Transverse colon (tissue), 4 donors: ENCODE measurements around the gene ZNF608.

Experiments used
- CTCF ChIP-seq, 5 experiments: fragments of 200-600 bp in 3 of 5; fragments of 450-650 bp in 2 of 5; sonication (generic) in 3 of 5; IDR thresholded peaks; 1 replicate in 2 of 5; 2 replicates in 3 of 5; pipeline ENCODE4 v1.5.1; 2016 to 2017; ENCODE audit warnings: antibody characterized with exemption in 5 of 5, inconsistent platforms in 3 of 5, mild to moderate bottlenecking in 2 of 5, moderate library complexity in 1 of 5
- POLR2A ChIP-seq: fragments of 450-650 bp; IDR thresholded peaks from one replicate; pipeline ENCODE4 v1.6.1; 2016; ENCODE audit warnings: antibody characterized with exemption, mild to moderate bottlenecking, moderate library complexity
- POLR2AphosphoS5 ChIP-seq, 3 donors: sonication (generic); formaldehyde crosslinking; IDR thresholded peaks; one replicate each; pipeline ENCODE4 v1.6.1; 2016; ENCODE audit warnings: antibody characterized with exemption in 3 of 3

GRCh38 chr5:124742983-124743601 lies 3.3 kb downstream of the ZNF608 start:
- TF ChIP-seq CTCF (IDR thresholded peaks at IDR 0.05) (no peak), POLR2A (no peak), POLR2AphosphoS5 (IDR thresholded peaks at IDR 0.05) (peak; percentile 10 to 50 (median 33))
